ENCODE results near the gene SULT4A1.

DNA sequence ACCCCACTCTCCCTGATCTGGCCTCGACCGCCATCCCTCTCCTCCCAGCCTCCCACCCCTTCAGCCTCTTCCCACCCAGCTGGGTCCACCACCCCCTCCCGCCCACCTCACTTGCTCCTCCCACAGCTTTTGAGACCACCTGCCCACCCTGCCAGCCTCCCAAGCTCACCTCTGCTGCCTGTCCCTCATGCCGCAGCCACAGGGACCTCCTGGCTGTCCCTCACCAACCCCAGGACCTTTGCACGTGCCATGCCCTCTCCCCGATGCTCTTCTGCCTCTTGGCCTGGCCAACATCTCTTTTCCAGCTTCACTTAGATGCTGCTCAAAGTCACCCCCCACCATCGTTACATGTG is 23.0 kb upstream of the SULT4A1 start:
- TF ChIP-seq, protein P1, sequence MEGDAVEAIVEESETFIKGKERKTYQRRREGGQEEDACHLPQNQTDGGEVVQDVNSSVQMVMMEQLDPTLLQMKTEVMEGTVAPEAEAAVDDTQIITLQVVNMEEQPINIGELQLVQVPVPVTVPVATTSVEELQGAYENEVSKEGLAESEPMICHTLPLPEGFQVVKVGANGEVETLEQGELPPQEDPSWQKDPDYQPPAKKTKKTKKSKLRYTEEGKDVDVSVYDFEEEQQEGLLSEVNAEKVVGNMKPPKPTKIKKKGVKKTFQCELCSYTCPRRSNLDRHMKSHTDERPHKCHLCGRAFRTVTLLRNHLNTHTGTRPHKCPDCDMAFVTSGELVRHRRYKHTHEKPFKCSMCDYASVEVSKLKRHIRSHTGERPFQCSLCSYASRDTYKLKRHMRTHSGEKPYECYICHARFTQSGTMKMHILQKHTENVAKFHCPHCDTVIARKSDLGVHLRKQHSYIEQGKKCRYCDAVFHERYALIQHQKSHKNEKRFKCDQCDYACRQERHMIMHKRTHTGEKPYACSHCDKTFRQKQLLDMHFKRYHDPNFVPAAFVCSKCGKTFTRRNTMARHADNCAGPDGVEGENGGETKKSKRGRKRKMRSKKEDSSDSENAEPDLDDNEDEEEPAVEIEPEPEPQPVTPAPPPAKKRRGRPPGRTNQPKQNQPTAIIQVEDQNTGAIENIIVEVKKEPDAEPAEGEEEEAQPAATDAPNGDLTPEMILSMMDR (IDR thresholded peaks at IDR 0.05; ENCODE audit: control extremely low read depth in 1 of 3, insufficient read depth in 1 of 3, low read depth in 1 of 3, low read length in 3 of 3) = no peak
- TF ChIP-seq POLR2A (IDR thresholded peaks at IDR 0.05; ENCODE audit: control extremely low read depth in 1 of 2, low read depth in 2 of 2, low read length in 2 of 2) = no peak
- TF ChIP-seq CREB1 (IDR thresholded peaks at IDR 0.05) = no peak
- no peak for TF ChIP-seq TAF1 (IDR thresholded peaks at IDR 0.05; ENCODE audit: low read depth, low read length)
- no peak for TF ChIP-seq SIN3A (conservative IDR thresholded peaks at IDR 0.05 in 1 of 2, IDR thresholded peaks at IDR 0.05 in 1 of 2; ENCODE audit: low read depth in 1 of 2, low read length in 2 of 2)
- TF ChIP-seq, protein P2, sequence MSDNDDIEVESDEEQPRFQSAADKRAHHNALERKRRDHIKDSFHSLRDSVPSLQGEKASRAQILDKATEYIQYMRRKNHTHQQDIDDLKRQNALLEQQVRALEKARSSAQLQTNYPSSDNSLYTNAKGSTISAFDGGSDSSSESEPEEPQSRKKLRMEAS (IDR thresholded peaks at IDR 0.05) = no peak
- TF ChIP-seq, protein P3, sequence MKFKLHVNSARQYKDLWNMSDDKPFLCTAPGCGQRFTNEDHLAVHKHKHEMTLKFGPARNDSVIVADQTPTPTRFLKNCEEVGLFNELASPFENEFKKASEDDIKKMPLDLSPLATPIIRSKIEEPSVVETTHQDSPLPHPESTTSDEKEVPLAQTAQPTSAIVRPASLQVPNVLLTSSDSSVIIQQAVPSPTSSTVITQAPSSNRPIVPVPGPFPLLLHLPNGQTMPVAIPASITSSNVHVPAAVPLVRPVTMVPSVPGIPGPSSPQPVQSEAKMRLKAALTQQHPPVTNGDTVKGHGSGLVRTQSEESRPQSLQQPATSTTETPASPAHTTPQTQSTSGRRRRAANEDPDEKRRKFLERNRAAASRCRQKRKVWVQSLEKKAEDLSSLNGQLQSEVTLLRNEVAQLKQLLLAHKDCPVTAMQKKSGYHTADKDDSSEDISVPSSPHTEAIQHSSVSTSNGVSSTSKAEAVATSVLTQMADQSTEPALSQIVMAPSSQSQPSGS (IDR thresholded peaks at IDR 0.05; ENCODE audit: low read length) = no peak
- no peak for TF ChIP-seq EZH2 (IDR thresholded peaks at IDR 0.05; ENCODE audit: low read depth, low read length, severe bottlenecking)
- no peak for TF ChIP-seq GABPA (IDR thresholded peaks at IDR 0.05; ENCODE audit: borderline replicate concordance, insufficient read depth, low read length)
- no peak for TF ChIP-seq EP300 (IDR thresholded peaks at IDR 0.05; ENCODE audit: borderline replicate concordance in 1 of 2, low read depth in 2 of 2, low read length in 2 of 2)
- no peak for TF ChIP-seq EGR1 (IDR thresholded peaks at IDR 0.05; ENCODE audit: borderline replicate concordance, low read depth, low read length)
- no peak for TF ChIP-seq RNF2 (IDR thresholded peaks at IDR 0.05; ENCODE audit: borderline replicate concordance, low read depth, low read length, missing control alignments, poor library complexity, severe bottlenecking)
- no peak for TF ChIP-seq FOSL1 (IDR thresholded peaks at IDR 0.05; ENCODE audit: insufficient read depth, low read depth, low read length)
